Panc1 (cell line): ENCODE results near the gene PHLDB2. TPM values are rescaled to one million over a fixed set of nuclear protein-coding genes. Genes with fewer than 3 reads are reported as not detected.

Experiments used
- ATAC-seq: fragments of 200-7000 bp; cut with Tn5 transposase; 2 replicates; pipeline ENCODE4 v1.9.1; 2020; ENCODE audit warnings: mild to moderate bottlenecking, moderate library complexity
- BruUV-seq: library from RNA; stranded (reverse); fragments of 400-500 nt; replicated peaks from 2 replicates; lab custom pipeline; 2021; lab: Mats Ljungman, UMichigan
- CTCF ChIA-PET: fragments of 300-600 bp; sonication (Branson Sonifier 250); formaldehyde crosslinking; loops from one replicate; lab custom pipeline; 2022; ENCODE audit warnings: antibody characterized with exemption; lab: Charles Lee
- POLR2A ChIA-PET: fragments of 300-600 bp; sonication (Branson Sonifier 250); formaldehyde crosslinking; loops from one replicate; lab custom pipeline; 2022; ENCODE audit warnings: antibody characterized with exemption; lab: Charles Lee
- DNase-seq: peaks from one replicate; pipeline ENCODE4 v3.0.0-alpha.2; 2010; ENCODE audit warnings: low read depth, low spot score
- H3K27ac ChIP-seq: 2 replicates; pipeline ENCODE4 v1.5.1; 2011; ENCODE audit warnings: mild to moderate bottlenecking, low read length, inconsistent platforms
- H3K27me3 ChIP-seq: fragments of 200-500 bp; sonication (Bioruptor generic); 2 replicates; pipeline ENCODE4 v1.6.0; 2014; ENCODE audit warnings: low read length, inconsistent platforms; ENCODE audit not compliant: control insufficient read depth, insufficient read depth
- H3K36me3 ChIP-seq: fragments of 200-500 bp; sonication (Bioruptor generic); 2 replicates; pipeline ENCODE4 v1.5.1; 2014; ENCODE audit warnings: inconsistent platforms, mild to moderate bottlenecking, low read length, moderate library complexity; ENCODE audit not compliant: control insufficient read depth, insufficient read depth
- H3K4me1 ChIP-seq: 2 replicates; pipeline ENCODE4 v1.5.1; 2011; ENCODE audit warnings: inconsistent platforms, mild to moderate bottlenecking, low read length, moderate library complexity; ENCODE audit not compliant: control insufficient read depth, insufficient read depth
- H3K4me3 ChIP-seq, 2 experiments: 2 replicates each; pipeline ENCODE4 v1.5.1; 2011 to 2012; ENCODE audit warnings: low read depth in 2 of 2, low read length in 2 of 2, mild to moderate bottlenecking in 2 of 2, inconsistent platforms in 1 of 2, moderate library complexity in 1 of 2
- H3K9me3 ChIP-seq: fragments of 200-500 bp; sonication (Bioruptor generic); 2 replicates; pipeline ENCODE4 v1.5.1; 2014; ENCODE audit warnings: low read depth, mild to moderate bottlenecking, inconsistent platforms, low read length, moderate library complexity; ENCODE audit not compliant: control insufficient read depth, insufficient read depth
- POLR2AphosphoS5 ChIP-seq: IDR thresholded peaks from 2 replicates; pipeline ENCODE4 v1.6.1; 2012; ENCODE audit warnings: mild to moderate bottlenecking, low read depth, low read length, moderate library complexity
- SIN3A ChIP-seq: IDR thresholded peaks from 2 replicates; pipeline ENCODE4 v1.6.1; 2012; ENCODE audit warnings: low read depth, mild to moderate bottlenecking, low read length, moderate library complexity, borderline replicate concordance; ENCODE audit not compliant: insufficient read depth
- TCF7L2 ChIP-seq: IDR thresholded peaks from 2 replicates; pipeline ENCODE4 v1.6.1; 2011; ENCODE audit warnings: mild to moderate bottlenecking, low read depth, low read length, inconsistent platforms
- in situ Hi-C: cut with HindIII; loops from 2 replicates; pipeline ENCODE4 v1.10.0; 2016; ENCODE audit warnings: low sequenced_read_pairs, low pct_unique_long_range_greater_than_20kb
- intact Hi-C: fragments of 100-400 bp; cut with micrococcal nuclease; formaldehyde crosslinking; loops from one replicate; pipeline ENCODE4 v1.10.0; 2022; ENCODE audit not compliant: unreplicated experiment
- total RNA-seq: library from RNA; stranded (reverse); gene quantifications from one replicate; pipeline ENCODE4 v1.2.1, GENCODE V29; 2021; ENCODE audit not compliant: unreplicated experiment
- TF ChIP-seq, protein P1 (sequence below), 2 experiments: IDR thresholded peaks; 2 replicates each; pipeline ENCODE4 v1.6.1; 2011 to 2012; ENCODE audit warnings: low read depth in 2 of 2, control low read depth in 1 of 2, low read length in 1 of 2, mild to moderate bottlenecking in 1 of 2, moderate library complexity in 1 of 2; ENCODE audit not compliant: insufficient read depth in 1 of 2
- TF ChIP-seq, protein P2 (sequence below): fragments of 450-650 bp; IDR thresholded peaks from 2 replicates; pipeline ENCODE4 v1.5.1; 2017; ENCODE audit warnings: mild to moderate bottlenecking

Gene PHLDB2
- total RNA-seq, 1 experiment from 2014 or later: 11.3 TPM

DNA sequence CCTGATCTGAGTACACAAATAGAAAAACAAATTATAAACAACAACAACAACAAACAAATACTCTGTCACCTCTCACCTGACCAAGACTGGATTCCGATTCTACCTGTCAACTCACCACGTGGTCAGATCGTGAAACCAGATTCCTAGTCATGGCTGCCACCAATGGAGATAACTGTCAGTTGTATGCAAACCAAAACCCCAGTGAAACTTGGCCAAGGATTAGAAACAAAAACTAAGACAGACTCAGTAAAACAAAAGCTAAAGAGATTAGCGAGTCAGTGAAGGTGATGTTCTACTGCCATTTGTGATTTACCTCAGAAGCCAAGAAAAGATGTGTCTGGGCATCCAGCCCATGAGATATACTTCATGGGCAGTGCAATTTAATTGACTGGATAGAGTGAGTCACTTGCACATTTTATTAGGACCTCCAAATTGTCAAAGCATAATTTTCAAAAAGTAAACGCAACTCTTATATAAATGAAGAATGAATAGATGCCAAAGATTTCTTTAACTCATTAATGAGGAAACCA, 31.1 kb downstream of the PHLDB2 start:
- intact Hi-C loops (no loop called here), in situ Hi-C loops (no loop called here)
- no peaks in the 10 kb centered on the region; the same call in 1 of the 2 replicates for H3K4me1 ChIP-seq
- no peak overlapping the region for H3K27ac ChIP-seq
- CTCF ChIA-PET: no interaction called here
- no peaks in the 10 kb centered on the region for H3K36me3 ChIP-seq
- H3K4me3 ChIP-seq: no peak overlapping the region
- no peaks in the 10 kb centered on the region for H3K9me3 ChIP-seq
- DNase-seq (no peak), ATAC-seq (no peak)
- TF ChIP-seq SIN3A (no peak), POLR2AphosphoS5 (no peak), TCF7L2 (no peak)
- TF ChIP-seq, protein P1, sequence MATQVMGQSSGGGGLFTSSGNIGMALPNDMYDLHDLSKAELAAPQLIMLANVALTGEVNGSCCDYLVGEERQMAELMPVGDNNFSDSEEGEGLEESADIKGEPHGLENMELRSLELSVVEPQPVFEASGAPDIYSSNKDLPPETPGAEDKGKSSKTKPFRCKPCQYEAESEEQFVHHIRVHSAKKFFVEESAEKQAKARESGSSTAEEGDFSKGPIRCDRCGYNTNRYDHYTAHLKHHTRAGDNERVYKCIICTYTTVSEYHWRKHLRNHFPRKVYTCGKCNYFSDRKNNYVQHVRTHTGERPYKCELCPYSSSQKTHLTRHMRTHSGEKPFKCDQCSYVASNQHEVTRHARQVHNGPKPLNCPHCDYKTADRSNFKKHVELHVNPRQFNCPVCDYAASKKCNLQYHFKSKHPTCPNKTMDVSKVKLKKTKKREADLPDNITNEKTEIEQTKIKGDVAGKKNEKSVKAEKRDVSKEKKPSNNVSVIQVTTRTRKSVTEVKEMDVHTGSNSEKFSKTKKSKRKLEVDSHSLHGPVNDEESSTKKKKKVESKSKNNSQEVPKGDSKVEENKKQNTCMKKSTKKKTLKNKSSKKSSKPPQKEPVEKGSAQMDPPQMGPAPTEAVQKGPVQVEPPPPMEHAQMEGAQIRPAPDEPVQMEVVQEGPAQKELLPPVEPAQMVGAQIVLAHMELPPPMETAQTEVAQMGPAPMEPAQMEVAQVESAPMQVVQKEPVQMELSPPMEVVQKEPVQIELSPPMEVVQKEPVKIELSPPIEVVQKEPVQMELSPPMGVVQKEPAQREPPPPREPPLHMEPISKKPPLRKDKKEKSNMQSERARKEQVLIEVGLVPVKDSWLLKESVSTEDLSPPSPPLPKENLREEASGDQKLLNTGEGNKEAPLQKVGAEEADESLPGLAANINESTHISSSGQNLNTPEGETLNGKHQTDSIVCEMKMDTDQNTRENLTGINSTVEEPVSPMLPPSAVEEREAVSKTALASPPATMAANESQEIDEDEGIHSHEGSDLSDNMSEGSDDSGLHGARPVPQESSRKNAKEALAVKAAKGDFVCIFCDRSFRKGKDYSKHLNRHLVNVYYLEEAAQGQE (IDR thresholded peaks at IDR 0.05; ENCODE audit: insufficient read depth in 1 of 2, low read depth in 2 of 2, low read length in 1 of 2): no peak
- TF ChIP-seq, protein P2, sequence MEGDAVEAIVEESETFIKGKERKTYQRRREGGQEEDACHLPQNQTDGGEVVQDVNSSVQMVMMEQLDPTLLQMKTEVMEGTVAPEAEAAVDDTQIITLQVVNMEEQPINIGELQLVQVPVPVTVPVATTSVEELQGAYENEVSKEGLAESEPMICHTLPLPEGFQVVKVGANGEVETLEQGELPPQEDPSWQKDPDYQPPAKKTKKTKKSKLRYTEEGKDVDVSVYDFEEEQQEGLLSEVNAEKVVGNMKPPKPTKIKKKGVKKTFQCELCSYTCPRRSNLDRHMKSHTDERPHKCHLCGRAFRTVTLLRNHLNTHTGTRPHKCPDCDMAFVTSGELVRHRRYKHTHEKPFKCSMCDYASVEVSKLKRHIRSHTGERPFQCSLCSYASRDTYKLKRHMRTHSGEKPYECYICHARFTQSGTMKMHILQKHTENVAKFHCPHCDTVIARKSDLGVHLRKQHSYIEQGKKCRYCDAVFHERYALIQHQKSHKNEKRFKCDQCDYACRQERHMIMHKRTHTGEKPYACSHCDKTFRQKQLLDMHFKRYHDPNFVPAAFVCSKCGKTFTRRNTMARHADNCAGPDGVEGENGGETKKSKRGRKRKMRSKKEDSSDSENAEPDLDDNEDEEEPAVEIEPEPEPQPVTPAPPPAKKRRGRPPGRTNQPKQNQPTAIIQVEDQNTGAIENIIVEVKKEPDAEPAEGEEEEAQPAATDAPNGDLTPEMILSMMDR: no peak
- POLR2A ChIA-PET: no interaction called here
- H3K27me3 ChIP-seq: no peaks in the 10 kb centered on the region
- BruUV-seq: no TSS peak

DNA sequence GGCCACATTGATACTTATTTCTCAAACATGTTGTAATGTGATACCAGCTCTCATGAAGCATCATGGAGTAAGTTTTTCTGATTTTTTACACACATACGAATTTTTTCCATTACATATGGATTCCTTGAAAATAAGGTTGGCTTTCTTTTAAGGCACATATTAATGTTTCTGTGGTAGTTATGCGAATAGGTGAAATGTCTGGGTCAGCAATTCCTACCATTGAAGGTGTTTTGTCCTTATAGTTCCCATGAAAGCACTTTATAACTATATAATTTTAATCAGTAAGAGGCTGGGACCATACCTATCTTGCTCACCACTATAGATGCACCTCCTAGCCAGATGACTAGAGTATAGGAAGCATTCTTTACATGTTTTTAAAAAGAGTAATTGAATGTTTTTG, 33.0 kb downstream of the PHLDB2 start:
- DNase-seq: no peak
- ATAC-seq: no peak
- no peaks in the 10 kb centered on the region; the same call in 1 of the 2 replicates for H3K4me1 ChIP-seq
- ChIA-PET CTCF (no interaction called here), POLR2A (no interaction called here)
- no peaks in the 10 kb centered on the region for H3K36me3 ChIP-seq
- H3K27ac ChIP-seq: no peak overlapping the region
- no peaks in the 10 kb centered on the region for H3K27me3 ChIP-seq
- no peaks in the 10 kb centered on the region for H3K9me3 ChIP-seq
- intact Hi-C loops: no loop called here
- in situ Hi-C loops: no loop called here
- H3K4me3 ChIP-seq: no peak overlapping the region
- BruUV-seq: no TSS peak
- TF ChIP-seq, protein P1 (IDR thresholded peaks at IDR 0.05; ENCODE audit: insufficient read depth in 1 of 2, low read depth in 2 of 2, low read length in 1 of 2): no peak
- no peak for TF ChIP-seq POLR2AphosphoS5
- TF ChIP-seq, protein P2: no peak
- TF ChIP-seq TCF7L2: no peak
- no peak for TF ChIP-seq SIN3A
